Upper lobe of left lung (tissue), 4 donors: Measurements from ENCODE around the gene MYBPHL.

Experiments
- CTCF ChIP-seq, 6 experiments: fragments of 450-650 bp in 4 of 6; fragments of 200-600 bp in 2 of 6; sonication (generic) in 2 of 6; IDR thresholded peaks; one replicate each; pipeline ENCODE4 v1.5.1; 2016 to 2019; ENCODE audit warnings: antibody characterized with exemption in 6 of 6
- POLR2AphosphoS5 ChIP-seq, 2 donors: sonication (generic); formaldehyde crosslinking; IDR thresholded peaks; one replicate each; pipeline ENCODE4 v1.5.1; 2017; ENCODE audit warnings: antibody characterized with exemption in 2 of 2

DNA sequence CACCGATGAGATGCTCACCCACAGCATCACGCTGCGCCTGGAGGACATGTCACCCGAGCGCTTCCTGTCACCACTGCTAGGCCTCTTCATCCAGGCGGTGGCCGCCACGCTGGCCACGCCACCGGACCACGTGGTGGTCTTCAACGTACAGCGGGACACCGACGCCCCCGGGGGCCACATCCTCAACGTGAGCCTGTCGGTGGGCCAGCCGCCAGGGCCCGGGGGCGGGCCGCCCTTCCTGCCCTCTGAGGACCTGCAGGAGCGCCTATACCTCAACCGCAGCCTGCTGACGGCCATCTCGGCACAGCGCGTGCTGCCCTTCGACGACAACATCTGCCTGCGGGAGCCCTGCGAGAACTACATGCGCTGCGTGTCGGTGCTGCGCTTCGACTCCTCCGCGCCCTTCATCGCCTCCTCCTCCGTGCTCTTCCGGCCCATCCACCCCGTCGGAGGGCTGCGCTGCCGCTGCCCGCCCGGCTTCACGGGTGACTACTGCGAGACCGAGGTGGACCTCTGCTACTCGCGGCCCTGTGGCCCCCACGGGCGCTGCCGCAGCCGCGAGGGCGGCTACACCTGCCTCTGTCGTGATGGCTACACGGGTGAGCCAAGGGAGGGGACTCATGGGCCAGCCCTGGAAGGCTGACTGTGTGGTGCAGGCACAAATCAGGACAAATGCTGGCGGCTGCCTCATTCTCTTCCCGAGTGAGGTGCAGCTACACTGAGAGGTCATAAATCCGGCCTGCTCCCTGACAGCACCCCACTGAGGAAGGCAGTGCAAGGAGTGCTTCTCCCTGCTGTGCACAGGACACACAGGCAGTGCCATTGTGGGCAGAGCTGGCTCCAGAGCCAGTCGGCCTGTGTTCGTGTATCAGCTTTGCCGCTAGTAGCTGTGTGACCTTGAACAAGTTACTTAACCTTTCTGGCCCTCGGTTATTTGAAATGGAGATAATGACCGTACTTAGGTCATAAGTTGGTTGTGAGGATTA, 48.0 kb downstream of the MYBPHL start:
- no peak for TF ChIP-seq CTCF (IDR thresholded peaks at IDR 0.05)
- no peak for TF ChIP-seq POLR2AphosphoS5 (IDR thresholded peaks at IDR 0.05)
